Liver (tissue), 9 donors: ENCODE data around the gene CAMKMT. TPM values are rescaled to one million over a fixed set of nuclear protein-coding genes. Genes with fewer than 3 reads are reported as not detected.

Source experiments
- DNase-seq: peaks from one replicate; pipeline ENCODE4 v3.0.0-alpha.2; 2017; ENCODE audit warnings: low spot score
- H3K27ac ChIP-seq, 2 donors: one replicate each; pipeline ENCODE4 v1.7.0; 2013; ENCODE audit warnings: inconsistent platforms in 2 of 2, low read length in 2 of 2, control low read depth in 1 of 2, low read depth in 1 of 2, mild to moderate bottlenecking in 1 of 2
- H3K27me3 ChIP-seq, 4 donors: one replicate each; pipeline versions ENCODE4 v1.6.1 to v1.7.0; 2013; ENCODE audit warnings: low read length in 3 of 4, inconsistent platforms in 1 of 4, mild to moderate bottlenecking in 1 of 4, moderate library complexity in 1 of 4; ENCODE audit not compliant: control insufficient read depth in 4 of 4, insufficient read depth in 4 of 4
- H3K36me3 ChIP-seq, 4 donors: one replicate each; pipeline versions ENCODE4 v1.6.1 to v1.7.0; 2013; ENCODE audit warnings: low read length in 3 of 4, mild to moderate bottlenecking in 3 of 4, low read depth in 1 of 4, moderate library complexity in 1 of 4; ENCODE audit not compliant: control insufficient read depth in 4 of 4, insufficient read depth in 3 of 4
- H3K4me1 ChIP-seq, 4 donors: one replicate each; pipeline versions ENCODE4 v1.6.1 to v1.7.0; 2013; ENCODE audit warnings: low read length in 3 of 4, mild to moderate bottlenecking in 3 of 4, moderate library complexity in 1 of 4; ENCODE audit not compliant: control insufficient read depth in 4 of 4, insufficient read depth in 4 of 4
- H3K4me3 ChIP-seq, 3 donors: one replicate each; pipeline versions ENCODE4 v1.6.1 to v1.7.0; 2013; ENCODE audit warnings: low read length in 3 of 3, control low read depth in 1 of 3, low read depth in 1 of 3, mild to moderate bottlenecking in 1 of 3
- H3K9ac ChIP-seq, 2 donors: one replicate each; pipeline ENCODE4 v1.7.0; 2013; ENCODE audit warnings: low read length in 2 of 2, mild to moderate bottlenecking in 2 of 2, moderate library complexity in 2 of 2, control low read depth in 1 of 2, low read depth in 1 of 2
- H3K9me3 ChIP-seq, 4 donors: one replicate each; pipeline versions ENCODE4 v1.6.1 to v1.7.0; 2013; ENCODE audit warnings: low read length in 3 of 4; ENCODE audit not compliant: control insufficient read depth in 4 of 4
- FOXA1 ChIP-seq: IDR thresholded peaks from 2 replicates; pipeline ENCODE4 v1.6.1; 2016; ENCODE audit warnings: antibody characterized with exemption
- FOXA2 ChIP-seq: IDR thresholded peaks from 2 replicates; pipeline ENCODE4 v1.6.1; 2016; ENCODE audit warnings: antibody characterized with exemption
- GABPA ChIP-seq, 2 donors: IDR thresholded peaks in 1 of 2; conservative IDR thresholded peaks in 1 of 2; 2 replicates each; pipeline ENCODE4 v1.6.1; 2016; ENCODE audit warnings: antibody characterized with exemption in 2 of 2, mild to moderate bottlenecking in 1 of 2, moderate library complexity in 1 of 2
- HNF4A ChIP-seq, 2 donors: conservative IDR thresholded peaks; 2 replicates each; pipeline ENCODE4 v1.6.1; 2016; ENCODE audit warnings: antibody characterized with exemption in 2 of 2, mild to moderate bottlenecking in 2 of 2
- HNF4G ChIP-seq: IDR thresholded peaks from 2 replicates; pipeline ENCODE4 v1.6.1; 2016; ENCODE audit warnings: antibody characterized with exemption
- MAX ChIP-seq: IDR thresholded peaks from 2 replicates; pipeline ENCODE4 v1.6.1; 2016; ENCODE audit warnings: antibody characterized with exemption
- NR2F2 ChIP-seq: IDR thresholded peaks from 2 replicates; pipeline ENCODE4 v1.6.1; 2016; ENCODE audit warnings: antibody characterized with exemption
- RAD21 ChIP-seq, 2 donors: IDR thresholded peaks; 2 replicates each; pipeline ENCODE4 v1.6.1; 2016; ENCODE audit warnings: antibody characterized with exemption in 2 of 2, mild to moderate bottlenecking in 2 of 2
- SP1 ChIP-seq: IDR thresholded peaks from 2 replicates; pipeline ENCODE4 v1.6.1; 2018; ENCODE audit warnings: antibody characterized with exemption, mild to moderate bottlenecking
- TAF1 ChIP-seq: conservative IDR thresholded peaks from 2 replicates; pipeline ENCODE4 v1.6.1; 2016; ENCODE audit warnings: antibody characterized with exemption, mild to moderate bottlenecking
- YY1 ChIP-seq: IDR thresholded peaks from 2 replicates; pipeline ENCODE4 v1.6.1; 2016; ENCODE audit warnings: antibody characterized with exemption, mild to moderate bottlenecking
- WGBS: extraction: QIAGEN DNeasy Blood & Tissue Kit; methylation state at CpG from one replicate; pipeline ENCODE4 v1.1.7; 2013; 5-methylcytosine and 5-hydroxymethylcytosine counted together
- polyA plus RNA-seq, 2 donors: library from polyadenylated mRNA; stranded (reverse) in 1 of 2; unstranded in 1 of 2; fragments of 200-250 nt in 1 of 2; fragments of >200 nt in 1 of 2; fragmentation: Nextera tagmentation in 1 of 2; extraction: Ambion mirVana in 1 of 2; gene quantifications; one replicate each; pipeline versions ENCODE4 v1.2.1 to v1.2.3, GENCODE V29; 2013 to 2015
- total RNA-seq, 2 donors: library from RNA; depleted of rRNA; stranded (reverse); fragments of >200 nt; gene quantifications; one replicate each; pipeline ENCODE4 v1.2.3, GENCODE V29; 2014
- TF ChIP-seq, protein P1 (sequence below): fragments of 150-350 bp; IDR thresholded peaks from 2 replicates; pipeline ENCODE4 v1.5.1; 2017; ENCODE audit warnings: improper control_type of control experiment, low read depth, low read length; ENCODE audit not compliant: missing input control
- TF ChIP-seq, protein P2 (sequence below): IDR thresholded peaks from 2 replicates; pipeline ENCODE4 v1.6.1; 2016; ENCODE audit warnings: antibody characterized with exemption
- donor health status: healthy.
- donor health status: healthy.
- donor health status: healthy.
- donor health status: healthy.
- donor health status: healthy.

The CAMKMT gene
- total and polyA plus RNA-seq, 4 donors = 1.5 to 12.7 (median 7.1) TPM

DNA sequence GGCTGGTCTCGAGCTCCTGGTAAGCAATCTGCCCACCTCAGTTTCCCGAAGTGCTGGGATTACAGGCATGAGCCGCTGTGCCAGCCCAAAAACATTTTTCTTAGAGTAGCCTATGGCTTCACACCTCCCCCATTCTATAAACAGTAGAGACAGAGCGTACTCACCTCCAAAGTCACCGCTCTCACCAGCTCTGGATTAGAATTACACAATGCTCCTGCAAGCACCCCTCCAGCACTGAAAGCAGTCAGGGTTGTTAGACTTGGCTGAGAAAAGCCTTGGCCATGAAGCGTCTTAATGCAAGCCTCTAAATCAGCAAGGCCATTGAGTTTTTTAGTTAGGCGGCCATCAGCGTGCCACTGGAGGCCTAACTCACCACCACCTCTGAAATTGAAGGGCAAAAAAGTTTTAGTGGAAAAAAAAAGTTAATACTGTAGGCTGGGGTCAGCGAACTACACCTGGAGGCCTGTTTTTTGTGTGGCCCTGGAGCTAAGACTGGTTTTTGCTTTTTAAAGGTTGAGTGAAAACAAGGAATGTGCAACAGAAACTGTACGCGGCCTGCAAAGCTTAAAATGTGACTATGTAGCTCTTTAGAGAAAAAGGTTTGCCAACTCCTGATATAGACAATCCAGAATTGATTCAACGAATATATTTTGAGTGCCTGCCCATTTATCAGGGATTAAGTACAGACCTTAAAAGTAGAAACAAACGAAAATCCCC is 35.0 kb upstream of the CAMKMT start:
- no peak for TF ChIP-seq GABPA (IDR thresholded peaks at IDR 0.05 in 1 of 2, conservative IDR thresholded peaks at IDR 0.05 in 1 of 2)
- TF ChIP-seq MAX = no peak
- no peak for TF ChIP-seq NR2F2
- no peak for TF ChIP-seq TAF1
- no peak for TF ChIP-seq FOXA2
- no peak for TF ChIP-seq HNF4A (conservative IDR thresholded peaks at IDR 0.05)
- Histone ChIP-seq H3K9ac (no peak overlapping the region), H3K27ac (no peak overlapping the region), H3K4me1 (no peaks in the 10 kb centered on the region), H3K9me3 (no peaks in the 10 kb centered on the region), H3K4me3 (no peak overlapping the region), H3K27me3 (no peaks in the 10 kb centered on the region), H3K36me3 (peaks cover 2 to 38% (median 31%) of the 10 kb centered on the region in 4 donors)
- no peak for DNase-seq
- 90% methylated on average over 13 of the region's 13 CpGs for WGBS

DNA sequence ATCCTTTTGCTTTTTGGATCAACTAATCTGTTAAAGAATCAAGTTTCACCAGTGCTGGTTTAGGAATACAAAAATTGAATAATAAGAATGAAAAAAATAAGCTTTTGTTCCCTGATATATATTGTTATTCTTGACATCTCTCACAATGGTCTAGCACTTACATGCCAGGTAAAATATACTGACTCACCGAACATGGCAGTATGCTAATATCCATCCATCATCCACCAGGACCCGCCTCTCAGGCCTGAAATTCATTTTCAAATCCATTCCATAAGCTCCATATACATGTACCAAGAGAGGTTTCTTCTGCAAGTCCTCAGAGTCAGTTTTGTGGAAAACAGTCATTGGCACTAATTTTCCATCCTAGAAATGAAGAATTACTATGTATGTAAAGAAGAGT is 33.0 kb upstream of the CAMKMT start:
- Histone ChIP-seq H3K27me3 (no peaks in the 10 kb centered on the region), H3K36me3 (peaks cover 2 to 25% (median 20%) of the 10 kb centered on the region in 4 donors)

More for the DNA sequence above, 33.0 kb upstream of the CAMKMT start:
- no peak overlapping the region for H3K4me3 ChIP-seq
- DNase-seq = no peak
- no peak overlapping the region for H3K27ac ChIP-seq
- TF ChIP-seq FOXA1 = no peak
- TF ChIP-seq SP1 = no peak
- TF ChIP-seq, protein P1, sequence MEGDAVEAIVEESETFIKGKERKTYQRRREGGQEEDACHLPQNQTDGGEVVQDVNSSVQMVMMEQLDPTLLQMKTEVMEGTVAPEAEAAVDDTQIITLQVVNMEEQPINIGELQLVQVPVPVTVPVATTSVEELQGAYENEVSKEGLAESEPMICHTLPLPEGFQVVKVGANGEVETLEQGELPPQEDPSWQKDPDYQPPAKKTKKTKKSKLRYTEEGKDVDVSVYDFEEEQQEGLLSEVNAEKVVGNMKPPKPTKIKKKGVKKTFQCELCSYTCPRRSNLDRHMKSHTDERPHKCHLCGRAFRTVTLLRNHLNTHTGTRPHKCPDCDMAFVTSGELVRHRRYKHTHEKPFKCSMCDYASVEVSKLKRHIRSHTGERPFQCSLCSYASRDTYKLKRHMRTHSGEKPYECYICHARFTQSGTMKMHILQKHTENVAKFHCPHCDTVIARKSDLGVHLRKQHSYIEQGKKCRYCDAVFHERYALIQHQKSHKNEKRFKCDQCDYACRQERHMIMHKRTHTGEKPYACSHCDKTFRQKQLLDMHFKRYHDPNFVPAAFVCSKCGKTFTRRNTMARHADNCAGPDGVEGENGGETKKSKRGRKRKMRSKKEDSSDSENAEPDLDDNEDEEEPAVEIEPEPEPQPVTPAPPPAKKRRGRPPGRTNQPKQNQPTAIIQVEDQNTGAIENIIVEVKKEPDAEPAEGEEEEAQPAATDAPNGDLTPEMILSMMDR = no peak
- TF ChIP-seq HNF4G = no peak
- TF ChIP-seq, protein P2, sequence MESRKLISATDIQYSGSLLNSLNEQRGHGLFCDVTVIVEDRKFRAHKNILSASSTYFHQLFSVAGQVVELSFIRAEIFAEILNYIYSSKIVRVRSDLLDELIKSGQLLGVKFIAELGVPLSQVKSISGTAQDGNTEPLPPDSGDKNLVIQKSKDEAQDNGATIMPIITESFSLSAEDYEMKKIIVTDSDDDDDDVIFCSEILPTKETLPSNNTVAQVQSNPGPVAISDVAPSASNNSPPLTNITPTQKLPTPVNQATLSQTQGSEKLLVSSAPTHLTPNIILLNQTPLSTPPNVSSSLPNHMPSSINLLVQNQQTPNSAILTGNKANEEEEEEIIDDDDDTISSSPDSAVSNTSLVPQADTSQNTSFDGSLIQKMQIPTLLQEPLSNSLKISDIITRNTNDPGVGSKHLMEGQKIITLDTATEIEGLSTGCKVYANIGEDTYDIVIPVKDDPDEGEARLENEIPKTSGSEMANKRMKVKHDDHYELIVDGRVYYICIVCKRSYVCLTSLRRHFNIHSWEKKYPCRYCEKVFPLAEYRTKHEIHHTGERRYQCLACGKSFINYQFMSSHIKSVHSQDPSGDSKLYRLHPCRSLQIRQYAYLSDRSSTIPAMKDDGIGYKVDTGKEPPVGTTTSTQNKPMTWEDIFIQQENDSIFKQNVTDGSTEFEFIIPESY = no peak
- no peak for TF ChIP-seq YY1
- no peak for TF ChIP-seq NR2F2
- no peak for TF ChIP-seq RAD21 (IDR thresholded peaks at IDR 0.05)
- no peak for TF ChIP-seq MAX
- 96% methylated on average over 2 of the region's 2 CpGs for WGBS
- no peak overlapping the region for H3K9ac ChIP-seq
- H3K9me3 ChIP-seq = no peaks in the 10 kb centered on the region
- no peaks in the 10 kb centered on the region for H3K4me1 ChIP-seq
